ENCODE measurements around the gene ZFP3. TPM values are rescaled to one million over a fixed set of nuclear protein-coding genes. Genes with fewer than 3 reads are reported as not detected.
"Not testable (repeated sequence)": the region's sequence is repeated elsewhere in the genome, so short reads cannot be mapped to it uniquely, and the experiment has no call there.

The ZFP3 gene
- total RNA-seq, 1 experiment from 2014 or later = not detected

GRCh38 chr17:5120036-5120435 lies 41.8 kb downstream of the ZFP3 start:
- no TSS peak for BruUV-seq (replicated peaks)
- peaks cover 6% of the 10 kb centered on the region for H3K36me3 Mint-ChIP-seq (ENCODE audit: insufficient read depth, unreplicated experiment)
- CTCF ChIA-PET = no interaction called here
- intact Hi-C loops (cut with micrococcal nuclease) = no loop called here
- DNase-seq (ENCODE audit: unreplicated experiment) = no peak
- peaks cover 63% of the 10 kb centered on the region for H3K27me3 Mint-ChIP-seq (ENCODE audit: insufficient read depth, unreplicated experiment)
- POLR2A ChIA-PET = no interaction called here
- no peaks in the 10 kb centered on the region for H3K4me1 Mint-ChIP-seq (ENCODE audit: insufficient read depth, unreplicated experiment)
- no peaks in the 10 kb centered on the region for H3K9me3 Mint-ChIP-seq (ENCODE audit: unreplicated experiment)
- H3K4me3 Mint-ChIP-seq (ENCODE audit: unreplicated experiment) = no peak overlapping the region
- H3K27ac Mint-ChIP-seq (ENCODE audit: low read depth, unreplicated experiment) = no peak overlapping the region
- no peak for TF ChIP-seq CTCF (IDR thresholded peaks at IDR 0.05; ENCODE audit: unreplicated experiment)

GRCh38 chr17:5120436-5121185 lies 42.3 kb downstream of the ZFP3 start:
- H3K36me3 Mint-ChIP-seq (ENCODE audit: insufficient read depth, unreplicated experiment); H3K4me1 Mint-ChIP-seq (ENCODE audit: insufficient read depth, unreplicated experiment); BruUV-seq (replicated peaks); H3K4me3 Mint-ChIP-seq (ENCODE audit: unreplicated experiment); intact Hi-C loops (cut with micrococcal nuclease); CTCF ChIA-PET; POLR2A ChIA-PET; DNase-seq (ENCODE audit: unreplicated experiment); H3K9me3 Mint-ChIP-seq (ENCODE audit: unreplicated experiment); H3K27ac Mint-ChIP-seq (ENCODE audit: low read depth, unreplicated experiment): not testable (repeated sequence)
- H3K27me3 Mint-ChIP-seq (ENCODE audit: insufficient read depth, unreplicated experiment) = peaks cover 63% of the 10 kb centered on the region

GRCh38 chr17:5121186-5121841 lies 43.0 kb downstream of the ZFP3 start:
- Mint-ChIP-seq H3K27me3 (ENCODE audit: insufficient read depth, unreplicated experiment) (peaks cover 69% of the 10 kb centered on the region), H3K4me3 (ENCODE audit: unreplicated experiment) (no peak overlapping the region), H3K4me1 (ENCODE audit: insufficient read depth, unreplicated experiment) (no peaks in the 10 kb centered on the region), H3K27ac (ENCODE audit: low read depth, unreplicated experiment) (no peak overlapping the region), H3K36me3 (ENCODE audit: insufficient read depth, unreplicated experiment) (peaks cover 1% of the 10 kb centered on the region), H3K9me3 (ENCODE audit: unreplicated experiment) (no peaks in the 10 kb centered on the region)
- intact Hi-C loops (cut with micrococcal nuclease) = no loop called here
- no peak for DNase-seq (ENCODE audit: unreplicated experiment)
- TF ChIP-seq CTCF (IDR thresholded peaks at IDR 0.05; ENCODE audit: unreplicated experiment) = no peak
- POLR2A ChIA-PET = no interaction called here
- BruUV-seq (replicated peaks) = no TSS peak
- CTCF ChIA-PET = no interaction called here

- intact Hi-C loops (cut with micrococcal nuclease); H3K9me3 Mint-ChIP-seq (ENCODE audit: unreplicated experiment); CTCF ChIA-PET; DNase-seq (ENCODE audit: unreplicated experiment); H3K4me3 Mint-ChIP-seq (ENCODE audit: unreplicated experiment); H3K4me1 Mint-ChIP-seq (ENCODE audit: insufficient read depth, unreplicated experiment); H3K36me3 Mint-ChIP-seq (ENCODE audit: insufficient read depth, unreplicated experiment); BruUV-seq (replicated peaks); H3K27ac Mint-ChIP-seq (ENCODE audit: low read depth, unreplicated experiment); POLR2A ChIA-PET: not testable (repeated sequence)
- H3K27me3 Mint-ChIP-seq (ENCODE audit: insufficient read depth, unreplicated experiment) = peaks cover 64% of the 10 kb centered on the region
Observed at GRCh38 chr17:5122056-5122455, 43.8 kb downstream of the ZFP3 start.

GRCh38 chr17:5122586-5123342 lies 44.5 kb downstream of the ZFP3 start:
- BruUV-seq (replicated peaks) = no TSS peak
- ChIA-PET POLR2A (no interaction called here), CTCF (no interaction called here)
- Mint-ChIP-seq H3K36me3 (ENCODE audit: insufficient read depth, unreplicated experiment) (no peaks in the 10 kb centered on the region), H3K4me1 (ENCODE audit: insufficient read depth, unreplicated experiment) (no peaks in the 10 kb centered on the region), H3K4me3 (ENCODE audit: unreplicated experiment) (no peak overlapping the region), H3K27ac (ENCODE audit: low read depth, unreplicated experiment) (no peak overlapping the region), H3K9me3 (ENCODE audit: unreplicated experiment) (no peaks in the 10 kb centered on the region), H3K27me3 (ENCODE audit: insufficient read depth, unreplicated experiment) (peaks cover 57% of the 10 kb centered on the region)
- TF ChIP-seq CTCF (IDR thresholded peaks at IDR 0.05; ENCODE audit: unreplicated experiment) = no peak
- no peak for DNase-seq (ENCODE audit: unreplicated experiment)
- intact Hi-C loops (cut with micrococcal nuclease) = no loop called here

Data from MCF 10A (cell line).